Breast epithelium (tissue), 4 donors: Measurements from ENCODE around the gene B4GALNT4. TPM values are rescaled to one million over a fixed set of nuclear protein-coding genes. Genes with fewer than 3 reads are reported as not detected.

Experiments
- DNase-seq, 2 donors: peaks; one replicate each; pipeline ENCODE4 v3.0.0-alpha.2; 2019; ENCODE audit warnings: low spot score in 2 of 2
- H3K27ac ChIP-seq, 2 donors: fragments of 200-600 bp; sonication (generic) in 1 of 2; one replicate each; pipeline ENCODE4 v1.5.1; 2016 to 2019; ENCODE audit warnings: mild to moderate bottlenecking in 1 of 2
- H3K27me3 ChIP-seq, 2 donors: fragments of 200-600 bp; sonication (generic) in 1 of 2; one replicate each; pipeline versions ENCODE4 v1.5.1 to v1.6.0; 2017 to 2019; ENCODE audit warnings: control low read depth in 1 of 2, mild to moderate bottlenecking in 1 of 2
- H3K36me3 ChIP-seq: fragments of 200-600 bp; one replicate; pipeline ENCODE4 v1.5.1; 2019
- H3K4me1 ChIP-seq, 2 donors: fragments of 200-600 bp; sonication (generic); one replicate each; pipeline ENCODE4 v1.5.1; 2016 to 2019; ENCODE audit warnings: control low read depth in 1 of 2
- H3K4me3 ChIP-seq, 3 donors: fragments of 200-600 bp; sonication (generic); 1 replicate in 2 of 3; 2 replicates in 1 of 3; pipeline ENCODE4 v1.5.1; 2016 to 2019; ENCODE audit warnings: mild to moderate bottlenecking in 3 of 3, moderate library complexity in 2 of 3
- H3K9me3 ChIP-seq, 2 donors: fragments of 200-600 bp; sonication (generic) in 1 of 2; one replicate each; pipeline ENCODE4 v1.5.1; 2016 to 2019; ENCODE audit warnings: control low read depth in 1 of 2
- CTCF ChIP-seq, 3 donors: fragments of 450-650 bp; IDR thresholded peaks; one replicate each; pipeline ENCODE4 v1.5.1; 2016 to 2017; ENCODE audit warnings: antibody characterized with exemption in 3 of 3, mild to moderate bottlenecking in 3 of 3, moderate library complexity in 3 of 3
- POLR2A ChIP-seq: fragments of 450-650 bp; IDR thresholded peaks from one replicate; pipeline ENCODE4 v1.6.1; 2016; ENCODE audit warnings: antibody characterized with exemption, mild to moderate bottlenecking, moderate library complexity
- POLR2AphosphoS5 ChIP-seq, 3 donors: sonication (generic); formaldehyde crosslinking; IDR thresholded peaks; one replicate each; pipeline ENCODE4 v1.6.1; 2017; ENCODE audit warnings: antibody characterized with exemption in 3 of 3
- intact Hi-C: fragments of 100-400 bp; cut with DNase I; formaldehyde crosslinking; loops from one replicate; pipeline ENCODE4 v1.15.1; 2023; ENCODE audit warnings: low total_unique reads
- total RNA-seq, 3 donors: library from RNA; depleted of rRNA; stranded (reverse); fragments of >200 nt; gene quantifications; one replicate each; pipeline ENCODE4 v1.1.0, GENCODE V29; 2016

B4GALNT4 gene
- total RNA-seq, 3 donors from 2014 or later = 0.48 to 11.3 (median 8.2) TPM

- DNase-seq = no peak
- TF ChIP-seq CTCF (IDR thresholded peaks at IDR 0.05) (no peak), POLR2A (no peak), POLR2AphosphoS5 (IDR thresholded peaks at IDR 0.05) (no peak)
- no peaks in the 10 kb centered on the region for H3K4me1 ChIP-seq
- no peak overlapping the region for H3K4me3 ChIP-seq
- no peaks in the 10 kb centered on the region for H3K27me3 ChIP-seq
- no peaks in the 10 kb centered on the region for H3K36me3 ChIP-seq
- no peak overlapping the region for H3K27ac ChIP-seq
- intact Hi-C loops = no loop called here
- H3K9me3 ChIP-seq = no peaks in the 10 kb centered on the region
Measured at GRCh38 chr11:377174-377865, 8.0 kb downstream of the B4GALNT4 start.

- TF ChIP-seq POLR2AphosphoS5 (IDR thresholded peaks at IDR 0.05) (no peak), POLR2A (no peak), CTCF (IDR thresholded peaks at IDR 0.05) (no peak)
- Histone ChIP-seq H3K9me3 (no peaks in the 10 kb centered on the region), H3K27me3 (no peaks in the 10 kb centered on the region), H3K4me1 (no peaks in the 10 kb centered on the region), H3K36me3 (no peaks in the 10 kb centered on the region), H3K27ac (no peak overlapping the region), H3K4me3 (no peak overlapping the region)
- intact Hi-C loops = no loop called here
- DNase-seq = no peak
Measured at GRCh38 chr11:377883-378500, 8.7 kb downstream of the B4GALNT4 start.

- Histone ChIP-seq H3K36me3 (no peaks in the 10 kb centered on the region), H3K9me3 (no peaks in the 10 kb centered on the region), H3K27me3 (no peaks in the 10 kb centered on the region), H3K4me3 (no peak overlapping the region), H3K27ac (no peak overlapping the region), H3K4me1 (no peaks in the 10 kb centered on the region)
- no peak for DNase-seq
- intact Hi-C loops = no loop called here
- TF ChIP-seq CTCF (IDR thresholded peaks at IDR 0.05) (no peak), POLR2AphosphoS5 (IDR thresholded peaks at IDR 0.05) (no peak), POLR2A (no peak)
Measured at GRCh38 chr11:379205-380094, 10.2 kb downstream of the B4GALNT4 start.

GRCh38 chr11:380095-380480 lies 10.8 kb downstream of the B4GALNT4 start:
- no peak for DNase-seq
- Histone ChIP-seq H3K27me3 (no peaks in the 10 kb centered on the region), H3K4me3 (no peak overlapping the region), H3K27ac (no peak overlapping the region), H3K4me1 (no peaks in the 10 kb centered on the region), H3K9me3 (no peaks in the 10 kb centered on the region), H3K36me3 (no peaks in the 10 kb centered on the region)
- intact Hi-C loops = no loop called here
- TF ChIP-seq POLR2A (no peak), POLR2AphosphoS5 (IDR thresholded peaks at IDR 0.05) (no peak), CTCF (IDR thresholded peaks at IDR 0.05) (no peak)

GRCh38 chr11:380491-380890 lies 11.2 kb downstream of the B4GALNT4 start:
- TF ChIP-seq POLR2AphosphoS5 (IDR thresholded peaks at IDR 0.05) (no peak), POLR2A (no peak), CTCF (IDR thresholded peaks at IDR 0.05) (no peak)
- DNase-seq = no peak
- intact Hi-C loops = no loop called here
- Histone ChIP-seq H3K9me3 (no peaks in the 10 kb centered on the region), H3K4me1 (no peaks in the 10 kb centered on the region), H3K36me3 (no peaks in the 10 kb centered on the region), H3K27ac (no peak overlapping the region), H3K27me3 (no peaks in the 10 kb centered on the region), H3K4me3 (no peak overlapping the region)
